HG02623 (cell line): ENCODE measurements around the gene CELF6.
"Not testable (repeated sequence)": the region's sequence is repeated elsewhere in the genome, so short reads cannot be mapped to it uniquely, and the experiment has no call there.

Source experiments
- ATAC-seq: cut with Tn5 transposase; IDR thresholded peaks from one replicate; pipeline ENCODE4 v1.9.1; 2021; ENCODE audit warnings: moderate library complexity; ENCODE audit not compliant: unreplicated experiment

Gene CELF6

DNA sequence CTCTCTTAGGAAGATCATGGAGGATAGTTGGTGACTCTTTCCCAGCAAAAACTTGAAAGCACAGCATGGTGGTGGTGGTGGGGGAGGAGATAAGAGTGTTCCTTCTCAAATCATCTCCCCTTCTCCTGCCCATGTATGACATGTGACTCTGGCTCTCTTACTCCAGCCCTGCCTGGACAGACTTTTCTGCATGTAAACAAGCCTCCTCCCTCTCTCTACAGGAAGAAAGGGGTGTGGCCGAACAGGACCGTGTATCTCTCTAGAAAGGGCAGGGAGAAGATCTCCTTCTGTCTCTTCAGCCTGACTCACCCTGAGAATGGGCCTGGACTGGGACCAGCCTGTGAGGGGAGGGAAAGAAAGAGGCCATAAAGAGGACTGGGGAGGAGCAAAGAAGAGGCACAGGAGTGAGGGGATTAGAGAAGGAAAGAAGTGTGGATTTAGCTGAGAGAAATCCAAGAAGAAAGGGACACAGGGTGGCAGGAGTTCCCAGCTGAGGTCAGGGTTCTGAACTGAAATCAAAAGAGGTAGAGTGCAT is 1.5 kb downstream of the CELF6 start:
- ATAC-seq = no peak

DNA sequence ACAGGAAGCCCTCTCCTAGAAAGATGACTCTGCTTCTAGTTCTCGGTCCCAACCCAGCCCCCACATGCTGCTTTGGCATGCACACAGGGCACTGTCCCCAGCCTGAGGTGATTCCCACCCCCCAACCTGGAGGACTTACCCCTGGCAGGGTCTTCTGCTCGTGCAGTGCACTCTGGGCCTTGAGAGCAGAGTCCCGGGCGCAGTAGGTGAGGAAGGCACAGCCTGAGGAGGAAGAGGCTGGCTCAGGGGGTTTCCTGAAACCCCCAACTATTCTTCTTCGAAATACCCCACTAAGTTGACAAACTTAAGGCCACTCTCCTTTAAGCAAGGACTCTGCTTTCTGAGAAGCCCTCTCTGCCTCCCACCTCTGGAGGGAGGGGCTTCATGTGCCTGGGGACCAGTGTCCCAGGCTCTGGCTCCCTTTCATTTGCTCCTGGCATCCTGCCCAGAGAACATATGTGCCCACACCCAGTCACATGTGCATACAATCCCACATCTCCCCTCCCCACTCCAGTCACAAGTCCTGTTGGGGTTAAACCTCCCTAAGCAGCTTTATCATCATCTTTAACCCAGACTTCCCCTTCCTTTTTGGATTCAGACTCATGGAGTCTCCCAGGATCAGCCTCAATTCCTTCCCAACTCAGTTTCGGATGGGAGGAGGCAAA is 4.1 kb downstream of the CELF6 start:
- no peak for ATAC-seq

GRCh38 chr15:72313881-72314280 is 6.1 kb downstream of the CELF6 start:
- ATAC-seq = no peak

DNA sequence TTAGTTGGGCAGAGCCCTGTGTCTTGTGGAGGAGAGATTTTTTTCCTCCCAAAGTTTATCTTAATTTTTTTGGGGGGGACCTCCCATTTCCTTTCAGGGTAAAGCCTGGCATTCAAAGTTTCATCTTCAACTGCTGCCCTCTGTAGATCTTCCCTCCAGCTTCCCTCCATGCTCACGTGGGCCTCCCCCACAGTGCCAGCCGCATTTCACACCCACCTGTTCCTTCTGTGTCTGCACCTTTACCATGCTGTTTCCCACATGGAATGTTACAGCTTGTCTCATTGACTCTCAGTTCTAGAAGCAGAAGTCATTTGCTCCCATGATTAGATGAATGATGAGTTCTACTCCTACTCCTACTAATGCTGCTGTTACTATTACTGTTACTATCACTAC is 6.5 kb downstream of the CELF6 start:
- ATAC-seq = no peak

GRCh38 chr15:72312605-72313447 is 7.1 kb downstream of the CELF6 start:
- ATAC-seq = peak; percentile 60

GRCh38 chr15:72307026-72307425 is 12.9 kb downstream of the CELF6 start:
- no peak for ATAC-seq

DNA sequence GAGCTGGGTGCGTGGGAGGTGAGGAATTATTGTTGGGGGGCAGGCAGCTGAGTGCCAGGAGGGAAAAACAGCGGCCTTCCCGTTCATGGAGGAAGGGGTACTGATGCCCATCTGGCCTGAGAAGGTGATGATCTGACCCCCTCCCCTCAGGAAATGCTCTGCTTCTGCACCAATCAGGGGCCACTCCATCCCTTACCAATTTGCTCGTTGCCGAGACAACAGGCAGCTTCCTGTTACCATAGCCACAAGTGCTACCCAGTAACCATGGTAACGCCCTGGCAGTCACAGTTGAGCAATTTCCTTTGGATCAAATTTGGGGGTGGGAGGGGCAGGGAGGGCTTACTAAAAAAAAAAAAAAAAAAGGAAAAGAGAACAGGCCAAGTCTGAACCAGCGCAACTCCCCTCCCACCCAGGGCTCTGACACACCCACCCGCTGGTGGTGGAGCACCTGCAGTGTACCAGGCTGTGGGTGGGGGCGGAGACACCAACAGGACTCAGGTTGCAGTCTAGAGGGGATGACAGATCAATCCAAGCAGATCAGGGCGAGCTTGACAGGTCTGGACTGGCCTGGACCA is 13.7 kb downstream of the CELF6 start:
- no peak for ATAC-seq

DNA sequence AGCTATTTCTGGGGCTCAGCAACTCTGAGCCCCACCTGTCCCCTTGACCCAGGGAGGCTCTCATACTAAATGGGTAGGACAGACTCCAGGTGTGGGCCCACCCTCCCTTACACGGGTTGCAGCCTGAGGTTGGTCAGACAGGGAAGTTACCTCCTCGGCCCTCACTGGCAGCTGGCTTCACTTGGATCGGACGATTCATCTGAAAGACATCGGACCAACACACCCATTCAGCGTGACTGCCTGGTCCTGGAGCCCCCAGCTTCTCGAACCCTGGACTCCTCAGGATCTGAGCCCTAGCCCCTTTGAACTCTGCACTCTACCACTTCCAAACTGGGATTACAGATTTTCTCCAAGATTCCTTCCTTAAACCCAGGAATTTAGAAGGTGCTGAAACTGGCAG is 15.4 kb downstream of the CELF6 start:
- ATAC-seq = no peak

DNA sequence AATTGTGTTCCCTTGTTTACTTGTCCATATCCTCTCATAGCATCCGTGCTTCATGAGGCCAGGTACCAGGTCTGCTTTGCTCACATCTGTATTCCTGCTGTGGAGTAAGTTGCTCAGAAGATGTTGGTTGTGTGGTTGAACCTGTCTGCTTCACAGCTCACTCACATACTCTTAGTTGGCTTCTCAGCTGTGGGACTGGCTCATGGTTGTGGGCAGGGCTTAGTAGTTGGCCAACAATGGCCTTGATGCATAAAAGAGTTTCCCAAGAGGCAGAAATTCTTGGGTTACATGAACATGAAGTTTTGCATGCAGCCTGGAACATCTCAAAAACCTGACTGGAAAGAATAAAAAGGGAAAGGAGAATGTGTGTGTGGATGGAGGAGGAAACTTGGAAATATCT is 17.0 kb downstream of the CELF6 start:
- no peak for ATAC-seq

GRCh38 chr15:72289597-72290325 is 30.2 kb downstream of the CELF6 start:
- ATAC-seq = no peak

GRCh38 chr15:72288796-72289596 is 31.0 kb downstream of the CELF6 start:
- no peak for ATAC-seq

DNA sequence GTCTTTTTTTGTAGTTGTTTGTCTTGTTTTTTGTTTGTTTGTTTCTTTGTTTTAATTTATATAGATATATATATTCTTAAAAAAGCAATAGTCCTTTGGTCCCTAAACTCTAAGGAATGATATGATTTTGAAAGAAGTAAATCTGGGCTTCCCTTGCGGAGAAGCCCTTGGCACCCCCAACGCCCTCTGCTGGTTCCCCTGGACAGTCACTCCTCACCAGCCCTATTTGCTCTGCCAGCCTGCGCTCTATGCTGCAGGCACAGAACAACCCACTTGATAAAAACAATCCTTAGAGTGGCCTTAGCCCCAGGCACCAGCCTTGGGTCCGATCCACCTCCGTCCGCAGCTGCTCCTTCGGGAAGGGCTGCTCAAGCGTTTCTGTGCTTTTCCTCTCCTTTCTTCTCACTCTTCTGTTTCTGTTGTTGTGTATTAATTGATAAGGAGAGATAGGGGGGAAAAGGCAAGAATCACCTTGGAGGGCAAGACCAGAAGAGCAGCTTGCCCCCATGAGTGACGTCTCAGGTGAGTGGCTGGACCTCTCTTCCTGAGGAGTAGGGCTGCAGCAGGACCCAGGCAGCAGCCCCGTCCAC is 33.9 kb downstream of the CELF6 start:
- ATAC-seq = no peak

GRCh38 chr15:72285402-72285801 is 34.6 kb downstream of the CELF6 start:
- no peak for ATAC-seq

DNA sequence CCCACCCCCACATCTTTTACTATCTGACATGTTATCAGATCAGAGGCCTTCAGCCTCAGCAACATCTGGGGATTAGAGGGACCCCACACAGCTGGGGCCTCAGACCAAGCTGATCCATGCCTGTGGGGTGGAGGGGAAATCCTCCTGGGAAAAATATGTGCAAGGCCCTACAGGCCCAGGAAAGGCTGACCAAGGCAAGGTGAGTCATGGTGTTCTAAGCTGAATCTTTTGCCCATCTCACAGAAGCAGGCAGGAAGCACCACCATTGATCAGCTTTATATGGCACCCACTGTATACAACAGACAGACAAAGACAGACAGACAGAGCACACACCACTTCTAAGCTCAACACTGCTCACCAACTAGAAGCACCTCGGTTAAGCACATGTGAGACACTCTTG is 35.2 kb downstream of the CELF6 start:
- ATAC-seq = no peak

- ATAC-seq = no peak
These were observed 38.2 kb downstream of the CELF6 start for GRCh38 chr15:72281713-72282112.

DNA sequence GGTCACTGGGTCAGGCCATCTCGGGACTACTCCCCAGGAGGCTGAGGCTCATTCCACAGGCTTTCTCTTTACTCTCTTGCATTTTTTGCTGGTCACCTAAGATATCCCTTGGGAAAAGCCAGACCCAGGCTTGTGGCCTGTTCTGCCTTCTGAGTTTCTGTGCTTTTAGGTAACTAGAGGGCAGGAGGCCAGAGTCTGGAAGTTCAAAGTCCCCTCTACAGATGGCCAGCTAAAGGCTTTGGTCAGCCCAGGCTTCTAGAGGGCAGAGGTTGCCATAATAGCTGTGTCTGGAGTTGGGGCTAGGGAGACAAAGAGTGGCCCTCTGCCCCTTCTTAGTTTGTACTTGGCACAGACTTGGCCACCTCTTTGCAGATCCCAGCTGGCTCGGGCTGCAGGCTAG is 39.2 kb downstream of the CELF6 start:
- no peak for ATAC-seq

- no peak for ATAC-seq
These were observed 41.2 kb downstream of the CELF6 start for GRCh38 chr15:72278737-72279136.

DNA sequence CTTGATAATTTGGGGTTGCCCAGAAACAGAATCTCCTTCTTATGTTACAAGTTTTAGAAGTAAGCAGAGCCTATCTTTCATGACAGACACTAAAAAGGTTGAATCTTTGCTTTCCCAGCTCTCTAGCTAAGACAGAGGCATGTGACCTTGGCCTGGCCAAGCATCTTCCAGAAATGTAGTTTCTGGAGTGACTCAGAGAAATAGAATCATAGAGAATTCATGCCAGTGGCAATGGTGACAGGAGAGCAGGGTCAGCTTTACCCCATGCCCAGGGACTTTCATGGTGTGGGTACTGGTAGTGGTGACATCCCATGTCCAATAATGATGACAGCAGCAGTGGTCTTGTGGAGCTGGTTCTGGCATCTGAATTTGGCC is 43.6 kb downstream of the CELF6 start:
- no peak for ATAC-seq

GRCh38 chr15:72275635-72276325 is 44.2 kb downstream of the CELF6 start:
- ATAC-seq = not testable (repeated sequence)

GRCh38 chr15:72272997-72273352 is 47.0 kb downstream of the CELF6 start:
- no peak for ATAC-seq
